OCI-LY1 (cell line): Measurements from ENCODE around the gene CXCL17.
"Not testable (repeated sequence)": the region's sequence is repeated elsewhere in the genome, so short reads cannot be mapped to it uniquely, and the experiment has no call there.

Experiments
- H2AFZ ChIP-seq: fragments of 200-600 bp; sonication (generic), shearing (Covaris generic); 2 replicates; pipeline ENCODE4 v1.6.0; 2014; ENCODE audit warnings: antibody characterized with exemption, mild to moderate bottlenecking, low read length
- H3F3A ChIP-seq: fragments of 200-600 bp; sonication (generic), shearing (Covaris generic); 2 replicates; pipeline ENCODE4 v1.6.0; 2014; ENCODE audit warnings: mild to moderate bottlenecking, antibody characterized with exemption, low read length, moderate library complexity; ENCODE audit not compliant: insufficient read depth
- H3K27ac ChIP-seq: fragments of 200-600 bp; sonication (generic); 2 replicates; pipeline ENCODE4 v1.5.1; 2014; ENCODE audit warnings: low read length, mixed run types, mild to moderate bottlenecking, low read depth; ENCODE audit not compliant: poor library complexity, severe bottlenecking
- H3K27me3 ChIP-seq: fragments of 200-600 bp; sonication (generic); 2 replicates; pipeline ENCODE4 v1.6.0; 2014; ENCODE audit warnings: antibody characterized with exemption, mild to moderate bottlenecking, low read length, moderate library complexity; ENCODE audit not compliant: insufficient read depth
- H3K36me3 ChIP-seq: fragments of 200-600 bp; sonication (generic); 2 replicates; pipeline ENCODE4 v1.6.1; 2014; ENCODE audit warnings: mild to moderate bottlenecking, antibody characterized with exemption, low read length, moderate library complexity, mixed read lengths; ENCODE audit not compliant: insufficient read depth
- H3K4me1 ChIP-seq: fragments of 200-600 bp; sonication (generic); 2 replicates; pipeline ENCODE4 v1.5.1; 2014; ENCODE audit warnings: mild to moderate bottlenecking, low read length, moderate library complexity; ENCODE audit not compliant: insufficient read depth, severe bottlenecking
- H3K4me2 ChIP-seq: fragments of 200-600 bp; sonication (generic), shearing (Covaris generic); 2 replicates; pipeline ENCODE4 v1.6.1; 2014; ENCODE audit warnings: low read length
- H3K4me3 ChIP-seq: fragments of 200-600 bp; sonication (generic); 2 replicates; pipeline ENCODE4 v1.5.1; 2014; ENCODE audit warnings: low read length, low read depth, mild to moderate bottlenecking, mixed read lengths; ENCODE audit not compliant: poor library complexity, severe bottlenecking
- H3K79me2 ChIP-seq: fragments of 200-600 bp; shearing (Covaris generic); 2 replicates; pipeline ENCODE4 v1.6.1; 2016; ENCODE audit warnings: mixed run types, low read length, mixed read lengths; ENCODE audit not compliant: insufficient read depth
- H3K9ac ChIP-seq: fragments of 200-600 bp; sonication (generic), shearing (Covaris generic); 2 replicates; pipeline ENCODE4 v1.6.1; 2014; ENCODE audit warnings: mild to moderate bottlenecking, low read length, mixed read lengths
- H3K9me2 ChIP-seq: fragments of 200-600 bp; sonication (generic), shearing (Covaris generic); 2 replicates; pipeline ENCODE4 v1.6.1; 2014; ENCODE audit warnings: low read depth, mild to moderate bottlenecking, low read length, mixed read lengths
- H3K9me3 ChIP-seq: fragments of 200-600 bp; shearing (Covaris generic); 2 replicates; pipeline ENCODE4 v1.6.1; 2014; ENCODE audit warnings: low read length, mixed read lengths
- H4K20me1 ChIP-seq: fragments of 200-600 bp; sonication (generic), shearing (Covaris generic); 2 replicates; pipeline ENCODE4 v1.6.0; 2016; ENCODE audit warnings: mild to moderate bottlenecking, low read length; ENCODE audit not compliant: insufficient read depth
- EZH2 ChIP-seq: fragments of 200-600 bp; sonication (generic), shearing (Covaris generic); IDR thresholded peaks from 2 replicates; pipeline ENCODE4 v1.8.0; 2017; ENCODE audit warnings: borderline replicate concordance, mixed run types, mild to moderate bottlenecking, antibody characterized with exemption, low read length, moderate library complexity, mixed read lengths
- TF ChIP-seq, protein P1 (sequence below): fragments of 200-600 bp; sonication (generic), shearing (Covaris generic); IDR thresholded peaks from 2 replicates; pipeline ENCODE4 v1.5.1; 2017; ENCODE audit warnings: mild to moderate bottlenecking, antibody characterized with exemption, low read length, moderate library complexity, mixed read lengths

CXCL17 gene

DNA sequence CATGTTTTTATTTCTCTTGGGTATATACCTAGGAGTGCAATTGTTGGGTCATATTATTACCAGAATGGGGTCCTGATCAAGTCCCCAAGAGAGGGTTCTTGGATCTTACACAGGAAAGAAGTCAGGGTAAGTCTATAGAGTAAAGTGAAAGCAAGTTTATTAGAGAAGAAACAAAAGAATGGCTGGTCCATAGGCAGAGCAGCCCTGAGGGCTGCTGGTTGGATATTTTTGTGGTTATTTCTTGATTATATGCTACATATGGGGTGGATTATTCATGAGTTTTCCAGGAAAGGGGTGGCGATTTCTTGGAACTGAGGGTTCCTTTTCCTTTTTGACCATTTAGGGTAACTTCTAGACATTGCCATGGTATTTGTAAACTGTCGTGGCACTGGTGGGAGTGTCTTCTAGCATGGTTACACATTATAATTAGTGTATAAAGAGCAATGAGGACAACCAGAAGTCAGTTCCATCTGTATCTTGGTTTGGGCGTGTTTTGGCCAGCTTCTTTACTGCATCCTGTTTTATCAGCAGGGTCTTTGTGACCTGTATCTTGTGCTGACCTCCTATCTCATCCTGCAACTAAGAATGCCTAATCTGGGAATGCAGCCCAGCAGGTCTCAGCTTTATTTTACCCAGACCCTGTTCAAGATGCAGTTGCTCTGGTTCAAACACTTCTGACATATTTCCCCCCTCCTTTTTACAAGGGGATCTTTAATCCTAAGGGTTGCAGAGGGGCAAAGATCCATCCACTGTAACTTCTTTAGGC lies 44.5 kb upstream of the CXCL17 start:
- Histone ChIP-seq H3K4me2 (no peak overlapping the region), H4K20me1 (no peaks in the 10 kb centered on the region), H3K9me2 (no peaks in the 10 kb centered on the region), H2AFZ (no peak overlapping the region), H3F3A (no peaks in the 10 kb centered on the region), H3K27ac (no peak overlapping the region), H3K9me3 (no peaks in the 10 kb centered on the region), H3K36me3 (no peaks in the 10 kb centered on the region), H3K4me1 (peaks cover 4% of the 10 kb centered on the region), H3K79me2 (no peaks in the 10 kb centered on the region), H3K9ac (no peak overlapping the region), H3K27me3 (no peaks in the 10 kb centered on the region), H3K4me3 (no peak overlapping the region)
- no peak for TF ChIP-seq EZH2
- TF ChIP-seq, protein P1, sequence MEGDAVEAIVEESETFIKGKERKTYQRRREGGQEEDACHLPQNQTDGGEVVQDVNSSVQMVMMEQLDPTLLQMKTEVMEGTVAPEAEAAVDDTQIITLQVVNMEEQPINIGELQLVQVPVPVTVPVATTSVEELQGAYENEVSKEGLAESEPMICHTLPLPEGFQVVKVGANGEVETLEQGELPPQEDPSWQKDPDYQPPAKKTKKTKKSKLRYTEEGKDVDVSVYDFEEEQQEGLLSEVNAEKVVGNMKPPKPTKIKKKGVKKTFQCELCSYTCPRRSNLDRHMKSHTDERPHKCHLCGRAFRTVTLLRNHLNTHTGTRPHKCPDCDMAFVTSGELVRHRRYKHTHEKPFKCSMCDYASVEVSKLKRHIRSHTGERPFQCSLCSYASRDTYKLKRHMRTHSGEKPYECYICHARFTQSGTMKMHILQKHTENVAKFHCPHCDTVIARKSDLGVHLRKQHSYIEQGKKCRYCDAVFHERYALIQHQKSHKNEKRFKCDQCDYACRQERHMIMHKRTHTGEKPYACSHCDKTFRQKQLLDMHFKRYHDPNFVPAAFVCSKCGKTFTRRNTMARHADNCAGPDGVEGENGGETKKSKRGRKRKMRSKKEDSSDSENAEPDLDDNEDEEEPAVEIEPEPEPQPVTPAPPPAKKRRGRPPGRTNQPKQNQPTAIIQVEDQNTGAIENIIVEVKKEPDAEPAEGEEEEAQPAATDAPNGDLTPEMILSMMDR, result no peak

DNA sequence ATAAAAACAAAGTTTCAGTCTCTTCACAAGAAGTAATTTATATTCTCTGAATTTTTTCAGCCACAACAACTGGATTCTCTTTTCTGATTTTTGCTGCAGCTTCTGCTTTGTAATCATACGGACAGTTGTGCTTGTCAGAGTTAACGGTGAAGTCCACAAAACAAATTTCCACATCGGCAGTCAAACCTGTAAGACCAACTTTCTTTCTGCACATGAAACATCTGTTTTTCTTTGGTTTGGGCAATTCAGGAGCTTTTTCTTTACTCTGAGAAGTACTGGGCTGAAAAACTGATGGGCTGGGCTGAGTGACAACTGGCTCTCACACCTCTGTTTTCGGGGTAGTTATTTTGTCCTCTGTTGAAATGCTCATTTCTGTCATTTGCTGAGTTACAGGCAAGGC lies 42.3 kb upstream of the CXCL17 start:
- not testable (repeated sequence) for H3K9me3 ChIP-seq, H3K4me1 ChIP-seq, H4K20me1 ChIP-seq, H3K36me3 ChIP-seq, H3K27me3 ChIP-seq, H3K9me2 ChIP-seq, H3K27ac ChIP-seq, H3K79me2 ChIP-seq, H2AFZ ChIP-seq, H3K4me3 ChIP-seq, H3K4me2 ChIP-seq, H3K9ac ChIP-seq, H3F3A ChIP-seq

DNA sequence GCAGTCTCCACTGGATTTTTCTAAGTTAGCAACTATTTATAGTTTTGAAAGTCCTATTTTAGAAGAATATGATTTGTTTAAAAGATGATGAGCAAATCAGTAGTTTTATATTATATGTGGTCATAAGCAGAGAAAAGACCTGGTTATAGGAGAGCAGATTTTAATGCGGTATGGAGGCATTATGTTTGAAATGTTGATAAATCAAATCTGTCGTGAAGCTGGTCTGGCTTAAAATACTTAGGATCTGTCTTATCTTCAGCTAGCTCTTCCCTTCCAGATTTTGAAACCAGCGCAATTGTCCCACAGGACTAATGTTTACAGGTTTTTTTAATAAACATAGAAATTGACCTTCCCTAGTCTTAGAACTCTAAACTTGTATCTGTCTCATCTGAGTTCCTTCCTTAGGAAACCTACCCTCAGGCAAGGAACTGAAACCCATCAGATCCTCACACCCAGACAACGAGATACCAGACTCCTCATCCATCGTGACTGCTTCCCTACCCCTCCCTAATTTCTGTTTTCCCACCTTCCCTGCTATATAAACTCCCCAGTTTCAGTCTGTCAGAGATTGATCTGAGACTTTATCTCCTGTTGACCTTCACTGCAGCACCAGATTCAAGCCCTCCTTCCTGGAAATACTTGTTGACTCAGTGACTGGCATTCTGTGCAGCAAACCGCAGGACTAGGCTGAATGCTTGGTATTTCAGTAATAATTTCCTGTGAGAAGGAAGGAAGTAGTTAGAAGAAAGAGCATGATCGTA lies 37.8 kb upstream of the CXCL17 start:
- Histone ChIP-seq H3K27me3 (no peaks in the 10 kb centered on the region), H4K20me1 (no peaks in the 10 kb centered on the region), H3K9ac (no peak overlapping the region), H3K79me2 (no peaks in the 10 kb centered on the region), H2AFZ (no peak overlapping the region), H3K4me3 (no peak overlapping the region), H3F3A (no peaks in the 10 kb centered on the region), H3K4me1 (peaks cover 4% of the 10 kb centered on the region), H3K27ac (no peak overlapping the region), H3K9me3 (no peaks in the 10 kb centered on the region), H3K4me2 (no peak overlapping the region), H3K36me3 (no peaks in the 10 kb centered on the region), H3K9me2 (no peaks in the 10 kb centered on the region)
- no peak for TF ChIP-seq EZH2
- TF ChIP-seq, protein P1, result no peak
